Right lobe of liver (tissue), 6 donors: ENCODE data around the gene SPRING1. TPM values are rescaled to one million over a fixed set of nuclear protein-coding genes. Genes with fewer than 3 reads are reported as not detected.

Source experiments
- ATAC-seq, 4 donors: fragments of 200-7000 bp; cut with Tn5 transposase; one replicate each; pipeline ENCODE4 v1.9.1; 2020; ENCODE audit warnings: mild to moderate bottlenecking in 4 of 4, moderate library complexity in 4 of 4
- DNase-seq, 3 donors: peaks; one replicate each; pipeline ENCODE4 v3.0.0-alpha.2; 2020
- H3K27ac ChIP-seq, 3 donors: fragments of 200-600 bp; one replicate each; pipeline ENCODE4 v1.8.0; 2022
- H3K27me3 ChIP-seq, 2 donors: fragments of 200-600 bp; one replicate each; pipeline ENCODE4 v1.8.0; 2022
- H3K36me3 ChIP-seq, 4 donors: fragments of 200-600 bp; sonication (generic) in 1 of 4; one replicate each; pipeline versions ENCODE4 v1.5.1 to v1.8.0; 2017 to 2022; ENCODE audit warnings: control low read depth in 1 of 4
- H3K4me1 ChIP-seq, 4 donors: fragments of 200-600 bp; sonication (generic) in 1 of 4; one replicate each; pipeline versions ENCODE4 v1.5.1 to v1.8.0; 2017 to 2022; ENCODE audit warnings: control low read depth in 1 of 4
- H3K4me3 ChIP-seq, 3 donors: fragments of 200-600 bp; one replicate each; pipeline ENCODE4 v1.8.0; 2022
- H3K9me3 ChIP-seq, 4 donors: fragments of 200-600 bp; sonication (generic) in 1 of 4; one replicate each; pipeline versions ENCODE4 v1.5.1 to v1.8.0; 2017 to 2022; ENCODE audit warnings: control low read depth in 1 of 4
- POLR2A ChIP-seq: fragments of 450-650 bp; IDR thresholded peaks from one replicate; pipeline ENCODE4 v1.6.1; 2017; ENCODE audit warnings: antibody characterized with exemption, mild to moderate bottlenecking
- WGBS: methylation state at CpG from one replicate; pipeline ENCODE4 v1.1.6; 2018; ENCODE audit warnings: low coverage, low lambda C conversion rate; ENCODE audit not compliant: insufficient coverage; ENCODE audit errors: missing lambda C conversion rate; 5-methylcytosine and 5-hydroxymethylcytosine counted together
- intact Hi-C, 2 donors: fragments of 100-400 bp; cut with DNase I; formaldehyde crosslinking; loops; one replicate each; pipeline versions ENCODE4 v1.11.2 to v1.14.1; 2022
- total RNA-seq, 6 experiments: library from RNA; depleted of rRNA in 2 of 6; stranded (reverse); fragments of >200 nt in 2 of 6; fragmentation: NEBNext Ultra II Directional in 3 of 6; extraction: Animal tissue kit (Norgen Biotek cat#: 25700) in 3 of 6; gene quantifications; one replicate each; pipeline versions ENCODE4 v1.1.0 to v1.2.4, GENCODE V29; 2016 to 2023
- TF ChIP-seq, protein P1 (sequence below), 4 donors: fragments of 200-600 bp in 3 of 4; fragments of 450-650 bp in 1 of 4; IDR thresholded peaks; one replicate each; pipeline versions ENCODE4 v1.5.1 to v1.8.0; 2016 to 2022; ENCODE audit warnings: antibody characterized with exemption in 4 of 4, mild to moderate bottlenecking in 2 of 4
- donor health status: DM: no; HTN: yes; CAD: no.
- donor health status: DM: no; HTN: no; CAD: no.
- donor health status: DM: no; HTN: no; CAD: no.
- donor health status: DM: no; HTN: yes; CAD: no.
- donor health status: DM: no; HTN: yes; CAD: no.

SPRING1 gene
- total RNA-seq, 6 experiments from 2014 or later, result 4.9 to 18.7 (median 12.0) TPM

DNA sequence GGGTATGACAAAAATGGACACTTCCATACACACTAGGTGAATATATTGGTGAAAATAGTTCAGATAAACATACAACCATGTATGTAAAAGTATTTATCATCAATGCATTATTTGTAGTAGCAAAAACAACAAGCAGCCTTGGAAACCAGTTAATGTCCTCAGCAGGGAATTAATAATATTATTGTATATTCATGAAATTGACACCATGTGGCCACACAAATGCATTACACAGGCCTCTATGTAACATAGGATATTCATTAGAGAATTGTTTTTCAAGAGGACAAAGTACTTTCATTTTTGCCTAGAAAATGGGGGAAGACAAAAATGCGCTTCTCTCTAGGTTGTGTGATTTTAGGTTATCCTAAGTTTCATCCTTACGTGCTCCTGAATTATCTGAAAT lies 24.3 kb downstream of the SPRING1 start:
- 100% methylated on average over 2 of the region's 2 CpGs for WGBS
- Histone ChIP-seq H3K4me3 (no peak overlapping the region), H3K4me1 (peaks cover 0 to 2% (median 0%) of the 10 kb centered on the region in 4 donors), H3K9me3 (no peaks in the 10 kb centered on the region), H3K27ac (no peak overlapping the region), H3K27me3 (no peaks in the 10 kb centered on the region), H3K36me3 (peaks cover 0 to 10% (median 0%) of the 10 kb centered on the region in 4 donors)
- DNase-seq (no peak), ATAC-seq (no peak)
- intact Hi-C loops, result no loop called here
- no peak for TF ChIP-seq POLR2A
- TF ChIP-seq, protein P1, sequence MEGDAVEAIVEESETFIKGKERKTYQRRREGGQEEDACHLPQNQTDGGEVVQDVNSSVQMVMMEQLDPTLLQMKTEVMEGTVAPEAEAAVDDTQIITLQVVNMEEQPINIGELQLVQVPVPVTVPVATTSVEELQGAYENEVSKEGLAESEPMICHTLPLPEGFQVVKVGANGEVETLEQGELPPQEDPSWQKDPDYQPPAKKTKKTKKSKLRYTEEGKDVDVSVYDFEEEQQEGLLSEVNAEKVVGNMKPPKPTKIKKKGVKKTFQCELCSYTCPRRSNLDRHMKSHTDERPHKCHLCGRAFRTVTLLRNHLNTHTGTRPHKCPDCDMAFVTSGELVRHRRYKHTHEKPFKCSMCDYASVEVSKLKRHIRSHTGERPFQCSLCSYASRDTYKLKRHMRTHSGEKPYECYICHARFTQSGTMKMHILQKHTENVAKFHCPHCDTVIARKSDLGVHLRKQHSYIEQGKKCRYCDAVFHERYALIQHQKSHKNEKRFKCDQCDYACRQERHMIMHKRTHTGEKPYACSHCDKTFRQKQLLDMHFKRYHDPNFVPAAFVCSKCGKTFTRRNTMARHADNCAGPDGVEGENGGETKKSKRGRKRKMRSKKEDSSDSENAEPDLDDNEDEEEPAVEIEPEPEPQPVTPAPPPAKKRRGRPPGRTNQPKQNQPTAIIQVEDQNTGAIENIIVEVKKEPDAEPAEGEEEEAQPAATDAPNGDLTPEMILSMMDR (IDR thresholded peaks at IDR 0.05), result no peak

DNA sequence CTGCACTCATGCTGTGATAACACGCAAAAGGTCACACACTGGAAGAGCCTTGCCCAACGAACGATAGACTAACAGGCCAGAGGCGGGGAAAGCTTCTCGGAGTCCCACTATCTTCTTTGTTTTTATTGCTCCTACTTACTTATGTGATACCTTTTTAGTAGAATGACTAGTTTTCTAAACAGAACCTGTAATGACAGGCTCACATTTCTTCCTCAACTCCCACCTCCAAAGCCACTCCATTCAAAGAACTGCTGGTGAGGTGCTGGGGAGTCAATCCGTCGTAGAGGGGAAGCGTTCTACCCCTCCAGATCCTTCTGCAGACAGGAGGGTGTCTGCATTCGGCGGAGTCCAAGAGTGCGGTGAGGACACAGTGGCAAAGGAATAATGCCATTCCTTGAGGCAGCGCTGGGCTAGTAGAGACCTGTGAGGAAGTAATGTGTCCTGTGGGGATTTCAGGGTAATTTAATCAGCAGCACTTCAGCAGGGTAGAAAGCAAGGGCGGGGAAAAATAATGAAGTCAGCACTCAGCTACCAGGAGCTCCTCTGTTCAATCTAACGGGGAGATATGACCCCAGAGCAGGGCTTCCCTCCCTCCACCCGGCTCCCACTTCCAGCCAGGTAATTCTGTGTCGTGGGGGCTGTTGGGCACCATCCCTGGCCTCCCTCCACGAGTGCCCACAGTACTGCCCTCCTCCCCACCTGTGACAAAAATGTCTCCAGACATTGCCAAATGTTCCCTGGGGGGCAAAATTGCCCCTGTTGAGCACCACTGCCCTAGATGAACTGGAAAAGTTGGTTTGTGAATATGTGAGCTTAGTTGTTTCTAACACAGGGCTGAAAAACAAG lies 25.2 kb downstream of the SPRING1 start:
- Histone ChIP-seq H3K4me1 (peaks cover 0 to 3% (median 0%) of the 10 kb centered on the region in 4 donors), H3K4me3 (no peak overlapping the region), H3K9me3 (no peaks in the 10 kb centered on the region), H3K27ac (no peak overlapping the region), H3K27me3 (no peaks in the 10 kb centered on the region), H3K36me3 (peaks cover 0 to 10% (median 0%) of the 10 kb centered on the region in 4 donors)
- intact Hi-C loops, result no loop called here
- 80% methylated on average over 5 of the region's 17 CpGs for WGBS
- TF ChIP-seq, protein P1 (IDR thresholded peaks at IDR 0.05), result no peak
- no peak for TF ChIP-seq POLR2A
- DNase-seq, result no peak
- ATAC-seq, result no peak

DNA sequence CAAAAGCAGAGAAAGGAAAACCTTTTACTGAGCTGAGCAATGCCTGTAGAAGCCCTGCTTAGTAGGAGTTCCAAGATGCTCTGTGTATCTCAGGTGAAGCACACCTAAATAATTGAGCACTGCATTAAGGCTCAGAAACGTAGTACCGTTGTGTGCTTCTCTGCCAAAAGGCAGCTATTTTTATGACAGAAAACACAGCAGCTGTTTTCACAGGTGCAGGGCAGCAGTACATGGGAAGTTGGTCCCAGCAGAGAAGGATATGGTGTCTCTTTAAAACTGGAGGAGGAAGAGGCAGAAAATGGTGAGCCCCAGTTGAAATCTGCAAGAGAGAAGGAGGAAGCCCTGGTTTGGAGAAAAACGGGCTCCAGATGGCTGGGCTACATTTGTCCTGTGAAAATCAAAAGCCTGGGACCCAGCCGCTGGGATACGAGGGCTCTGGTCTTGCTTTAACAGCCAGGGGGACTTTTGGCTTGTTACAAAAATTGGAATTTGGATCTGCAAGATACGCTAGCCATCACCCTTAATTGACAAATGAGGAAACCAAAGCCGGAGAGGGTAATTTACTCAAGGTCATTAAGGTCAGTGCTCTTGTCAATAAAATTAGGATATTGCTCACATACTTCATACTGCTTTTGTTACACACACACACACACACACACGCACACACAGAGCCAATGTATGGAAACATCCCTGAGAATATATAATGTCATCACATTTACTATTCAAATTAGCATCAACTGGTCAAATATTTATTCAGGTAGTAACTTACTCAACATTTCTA lies 27.3 kb downstream of the SPRING1 start:
- 18% methylated on average over 8 of the region's 8 CpGs for WGBS
- intact Hi-C loops, result no loop called here
- H3K27me3 ChIP-seq, result no peaks in the 10 kb centered on the region

DNA sequence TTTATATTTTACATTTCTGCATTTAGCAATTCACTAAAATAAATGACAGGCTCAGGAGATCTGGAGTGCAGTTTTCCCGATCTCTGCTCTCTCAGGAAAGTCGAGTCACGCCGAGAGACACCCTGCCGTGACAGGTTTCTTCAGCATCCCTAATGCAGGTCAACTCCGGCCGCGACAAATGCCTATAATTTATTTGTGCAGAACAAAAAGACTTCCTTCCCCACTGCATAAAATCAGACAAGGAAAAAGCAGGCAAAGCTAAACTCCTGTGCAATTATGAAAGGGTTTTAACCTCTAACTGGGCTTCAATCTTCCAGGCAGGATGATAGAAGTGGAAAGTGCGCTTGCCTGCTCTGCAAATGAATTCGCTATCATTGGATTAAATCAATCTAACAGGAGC lies 28.1 kb downstream of the SPRING1 start:
- Histone ChIP-seq H3K27ac (no peak overlapping the region), H3K4me3 (no peak overlapping the region), H3K9me3 (no peaks in the 10 kb centered on the region), H3K27me3 (no peaks in the 10 kb centered on the region), H3K4me1 (peaks cover 0 to 3% (median 0%) of the 10 kb centered on the region in 4 donors), H3K36me3 (no peaks in the 10 kb centered on the region)
- no peak for DNase-seq
- TF ChIP-seq, protein P1 (IDR thresholded peaks at IDR 0.05), result no peak
- intact Hi-C loops, result no loop called here
- ATAC-seq, result no peak
- WGBS, result 62% methylated on average over 10 of the region's 10 CpGs

More for the DNA sequence above, 27.3 kb downstream of the SPRING1 start:
- no peak overlapping the region for H3K27ac ChIP-seq
- ATAC-seq, result no peak
- DNase-seq, result no peak
- H3K36me3 ChIP-seq, result no peaks in the 10 kb centered on the region
- H3K4me3 ChIP-seq, result no peak overlapping the region
- H3K4me1 ChIP-seq, result peaks cover 0 to 3% (median 0%) of the 10 kb centered on the region in 4 donors
- no peak for TF ChIP-seq POLR2A
- TF ChIP-seq, protein P1 (IDR thresholded peaks at IDR 0.05), result no peak
- H3K9me3 ChIP-seq, result no peaks in the 10 kb centered on the region
